ENCODE data around the gene ZNF385A.

ZNF385A gene, protein sequence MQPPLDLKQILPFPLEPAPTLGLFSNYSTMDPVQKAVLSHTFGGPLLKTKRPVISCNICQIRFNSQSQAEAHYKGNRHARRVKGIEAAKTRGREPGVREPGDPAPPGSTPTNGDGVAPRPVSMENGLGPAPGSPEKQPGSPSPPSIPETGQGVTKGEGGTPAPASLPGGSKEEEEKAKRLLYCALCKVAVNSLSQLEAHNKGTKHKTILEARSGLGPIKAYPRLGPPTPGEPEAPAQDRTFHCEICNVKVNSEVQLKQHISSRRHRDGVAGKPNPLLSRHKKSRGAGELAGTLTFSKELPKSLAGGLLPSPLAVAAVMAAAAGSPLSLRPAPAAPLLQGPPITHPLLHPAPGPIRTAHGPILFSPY

GRCh38 chr12:54384591-54385041 lies at the start of gene ZNF385A:
Gene ZNF385A, minus strand, starts transcription at chr12:54384733. Its CDS starts 219 bp downstream, at chr12:54384514.
- no peak for DNase-seq (ENCODE audit: extremely low read depth in 1 of 2, low read depth in 1 of 2)

DNA sequence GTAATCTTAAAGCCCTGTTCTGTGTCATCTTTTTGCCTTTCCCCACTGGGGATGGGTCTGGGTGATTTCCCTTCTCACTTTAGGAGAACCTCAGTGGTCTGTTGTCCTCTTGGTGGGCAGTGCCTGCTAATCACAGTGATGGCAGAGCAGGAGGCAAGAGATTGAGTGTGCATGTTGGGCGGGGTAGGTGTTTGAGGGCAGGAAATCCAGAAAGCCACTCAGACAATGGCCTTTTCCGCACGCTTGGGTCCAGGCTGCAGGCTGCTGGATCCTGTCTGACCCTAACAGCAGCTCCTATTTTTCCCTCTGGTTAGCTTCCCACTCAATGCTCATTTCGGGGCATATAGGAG lies 48.3 kb upstream of the ZNF385A start:
- DNase-seq (ENCODE audit: extremely low read depth in 1 of 2, low read depth in 1 of 2), result no peak

DNA sequence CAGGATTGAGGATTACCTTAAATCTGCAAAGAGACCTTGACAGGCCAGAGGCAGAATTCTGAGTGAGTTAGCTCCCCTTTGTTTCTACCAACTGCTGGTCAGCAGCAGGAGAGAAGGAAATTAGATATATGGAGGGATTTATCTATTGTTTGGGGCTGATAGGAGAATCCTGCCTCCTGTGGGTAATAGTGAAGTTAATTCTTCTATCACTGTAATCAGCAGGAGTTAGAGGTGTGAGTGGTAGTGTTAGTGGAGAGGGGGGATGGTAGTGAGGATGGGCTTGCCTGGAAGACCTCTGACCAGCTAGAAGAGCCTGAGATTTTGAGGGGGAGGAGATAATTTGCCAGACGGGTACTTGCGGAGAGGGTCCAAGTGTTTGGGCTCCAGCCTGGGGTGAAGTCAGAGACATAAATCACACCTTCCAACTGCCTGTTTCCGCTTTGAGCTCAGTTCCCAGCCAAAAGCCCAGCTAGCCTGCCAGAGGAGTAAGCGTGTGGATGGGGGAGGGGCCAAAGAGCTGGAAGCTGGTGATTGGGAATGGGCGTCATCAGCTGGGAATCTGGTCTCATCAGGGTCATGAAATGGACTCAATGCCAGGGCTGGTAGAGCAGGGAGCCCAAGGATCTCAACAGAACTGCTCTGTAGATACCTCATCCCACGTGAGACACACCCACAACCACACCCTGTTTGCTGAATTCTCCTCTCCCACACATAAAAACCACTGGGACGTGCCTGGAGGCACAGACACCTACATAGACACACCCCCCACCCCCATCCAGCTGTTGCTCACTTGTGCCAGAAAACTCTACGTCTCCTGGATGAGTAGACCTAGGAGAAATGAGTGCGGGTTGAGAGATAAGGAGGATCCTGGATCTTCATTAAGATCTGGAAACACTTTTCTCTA lies 47.6 kb upstream of the ZNF385A start:
- DNase-seq (ENCODE audit: extremely low read depth in 1 of 2, low read depth in 1 of 2), result no peak

DNA sequence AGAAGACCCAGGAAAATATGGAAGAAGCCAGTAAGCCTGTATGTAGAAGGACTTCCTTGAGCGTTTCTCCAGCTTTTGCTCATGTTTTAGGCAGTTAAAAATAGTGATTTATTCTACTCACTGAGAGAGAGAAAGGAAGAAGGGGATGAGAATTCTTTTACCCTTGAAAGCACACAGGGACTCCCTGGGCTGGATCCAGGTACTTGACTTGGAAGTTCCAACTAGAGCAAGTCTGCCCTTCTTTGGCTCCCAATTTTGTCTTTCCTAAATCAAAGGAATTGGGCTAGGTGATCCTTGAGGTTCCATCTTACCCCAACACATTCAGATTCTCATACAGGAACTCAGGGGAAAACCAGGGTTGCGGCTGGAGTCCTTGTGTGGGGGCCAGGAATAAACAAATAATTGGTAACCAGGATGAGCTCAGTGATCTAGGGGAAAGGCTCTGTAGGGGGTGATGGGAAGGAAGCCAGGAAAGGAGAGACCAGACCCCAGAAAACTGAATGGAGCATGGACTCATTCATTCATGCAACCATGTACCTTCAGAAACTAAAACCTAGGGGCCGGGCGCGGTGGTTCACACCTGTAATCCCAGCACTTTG lies 46.0 kb upstream of the ZNF385A start:
- DNase-seq (ENCODE audit: extremely low read depth in 1 of 2, low read depth in 1 of 2), result no peak

- DNase-seq (ENCODE audit: extremely low read depth in 1 of 2, low read depth in 1 of 2), result no peak
Observed at GRCh38 chr12:54429014-54429471, 44.5 kb upstream of the ZNF385A start.

DNA sequence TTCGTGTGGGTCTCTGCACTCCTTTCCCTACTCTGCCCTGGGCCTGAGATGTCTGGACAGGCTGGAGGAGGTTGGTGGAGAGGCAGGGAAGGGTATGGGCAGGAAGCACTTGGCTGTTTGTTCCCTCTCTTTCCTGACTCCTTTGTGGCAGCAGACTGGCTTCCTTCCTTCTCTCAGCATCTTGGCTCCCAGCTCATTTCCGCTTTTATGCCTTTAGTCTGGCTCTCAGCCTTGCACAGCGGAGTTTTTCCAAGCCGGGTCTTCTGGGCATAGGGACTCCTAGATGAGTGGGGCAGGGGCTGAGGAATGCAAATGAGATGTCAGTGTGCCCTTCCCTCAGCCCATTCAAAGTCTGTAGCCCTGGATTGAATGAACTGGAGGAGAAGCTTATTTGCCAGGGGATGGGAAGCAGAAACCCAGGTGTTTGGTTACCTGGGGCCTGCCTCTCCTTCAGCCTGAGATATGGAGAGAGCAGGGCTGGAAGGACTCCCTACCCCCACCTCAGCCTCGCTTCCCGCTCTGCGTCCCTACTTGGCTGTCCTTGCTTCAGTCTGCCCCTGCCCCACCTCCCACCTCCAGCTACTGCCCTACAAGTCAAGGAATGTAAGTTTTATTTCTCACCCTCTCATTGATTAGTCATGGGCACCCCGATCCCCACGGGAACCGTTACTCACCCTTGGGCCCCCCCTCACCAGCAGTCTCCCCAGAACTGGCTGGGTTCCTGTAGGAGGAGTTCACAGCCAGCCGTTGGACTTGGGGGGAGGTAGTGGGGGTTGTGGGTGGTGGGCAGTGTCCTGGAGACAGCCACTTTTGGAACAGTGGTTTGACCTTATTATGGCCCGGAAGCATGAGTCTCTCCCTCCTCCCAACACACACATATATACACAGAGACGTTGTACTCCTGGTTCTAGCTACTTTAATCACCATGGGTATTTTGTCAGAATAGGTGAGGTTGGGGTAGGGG lies 43.8 kb upstream of the ZNF385A start:
- no peak for DNase-seq (ENCODE audit: extremely low read depth in 1 of 2, low read depth in 1 of 2)

GRCh38 chr12:54427106-54427505 lies 42.6 kb upstream of the ZNF385A start:
- DNase-seq (ENCODE audit: extremely low read depth in 1 of 2, low read depth in 1 of 2), result no peak

DNA sequence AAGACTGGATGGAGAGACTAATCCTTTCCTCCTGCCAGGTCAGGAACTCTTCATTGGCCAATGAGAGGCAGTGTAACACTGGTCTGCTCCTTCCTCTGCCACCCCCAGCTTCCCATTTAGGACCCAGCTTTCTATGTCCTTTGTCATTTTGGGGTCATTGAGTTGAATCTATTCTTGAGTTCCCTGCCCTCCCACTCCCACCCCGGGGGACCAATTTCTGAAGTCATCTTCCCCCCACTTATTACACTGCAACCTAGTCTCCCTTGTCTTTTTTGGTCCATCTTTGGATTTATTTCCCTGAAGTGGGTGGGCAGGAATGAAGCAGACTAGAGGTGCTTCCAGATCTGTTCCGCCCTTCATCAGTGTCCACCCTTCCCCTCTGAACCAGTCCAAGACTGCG lies 42.2 kb upstream of the ZNF385A start:
- DNase-seq (ENCODE audit: extremely low read depth in 1 of 2, low read depth in 1 of 2), result no peak

- no peak for DNase-seq (ENCODE audit: extremely low read depth in 1 of 2, low read depth in 1 of 2)
Observed at GRCh38 chr12:54425702-54426101, 41.2 kb upstream of the ZNF385A start.

DNA sequence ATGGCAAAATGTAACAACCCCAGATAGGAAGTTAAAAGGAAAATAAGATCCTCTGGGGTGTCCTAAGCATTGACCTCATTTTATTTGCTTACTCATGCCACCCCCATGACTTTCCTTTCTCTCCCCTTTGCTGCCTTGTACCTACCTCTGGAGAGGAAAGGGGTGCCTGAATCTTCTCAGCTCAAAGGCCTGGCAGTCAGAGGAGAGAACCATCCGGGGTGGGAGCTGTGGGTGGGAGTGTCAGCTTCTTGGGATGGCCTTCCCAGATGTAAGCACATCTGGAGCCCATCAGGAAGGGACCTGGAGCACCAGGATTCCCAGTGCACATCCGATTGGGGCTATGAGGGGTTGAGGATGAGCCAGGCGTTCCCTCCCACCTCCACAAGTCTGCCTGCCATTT lies 39.7 kb upstream of the ZNF385A start:
- DNase-seq (ENCODE audit: extremely low read depth in 1 of 2, low read depth in 1 of 2), result no peak

DNA sequence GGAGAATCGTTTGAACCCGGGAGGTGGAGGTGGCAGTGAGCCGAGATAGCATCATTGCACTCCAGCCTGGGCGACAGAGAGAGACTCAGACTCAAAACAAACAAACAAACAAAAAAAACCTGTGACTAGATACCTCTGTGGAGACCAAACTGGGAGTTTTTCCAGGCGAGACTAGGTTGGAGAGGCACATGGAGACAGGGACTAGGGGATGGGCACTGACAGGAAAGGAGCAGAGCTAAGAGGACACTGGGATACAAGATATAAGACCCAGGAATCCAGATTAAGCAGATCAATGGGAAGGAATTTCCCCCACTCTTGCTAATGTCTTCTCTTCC lies 39.2 kb upstream of the ZNF385A start:
- DNase-seq (ENCODE audit: extremely low read depth in 1 of 2, low read depth in 1 of 2), result no peak

- DNase-seq (ENCODE audit: extremely low read depth in 1 of 2, low read depth in 1 of 2), result no peak
Observed at GRCh38 chr12:54421879-54422250, 37.3 kb upstream of the ZNF385A start.

DNA sequence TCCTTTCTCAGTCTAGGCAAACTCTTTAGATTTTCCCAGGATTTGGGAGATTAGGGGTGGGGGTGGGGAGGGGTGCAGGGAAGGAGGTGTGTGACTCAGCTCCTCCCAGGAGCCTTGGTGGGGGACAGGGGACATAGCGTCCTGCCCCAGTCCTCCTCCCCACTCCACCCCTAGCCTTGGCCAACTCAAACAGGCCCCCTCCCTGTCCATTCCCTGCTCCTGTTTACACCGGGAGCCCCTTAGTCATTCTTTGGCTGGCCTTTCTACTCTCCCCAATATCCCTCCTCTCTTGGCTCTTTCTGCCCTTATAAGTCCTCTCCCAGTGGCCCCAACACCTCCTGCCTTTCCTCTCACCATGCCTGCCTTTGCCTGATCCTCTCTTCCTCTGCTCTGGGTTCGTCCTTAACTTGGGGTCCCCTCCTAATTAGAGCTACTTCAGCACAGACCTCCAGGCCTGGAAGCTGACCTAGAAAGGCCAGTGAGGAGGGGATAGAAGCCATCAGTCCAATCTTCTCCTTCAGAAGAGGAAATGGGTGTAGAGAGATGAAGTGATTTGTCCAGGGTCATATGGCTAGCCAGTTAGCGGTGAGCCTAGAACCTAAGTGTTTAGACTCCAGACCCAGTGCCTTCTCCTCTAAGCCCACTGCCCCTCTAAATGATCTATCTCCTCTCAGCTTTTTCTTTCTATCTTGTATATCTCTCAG lies 36.8 kb upstream of the ZNF385A start:
- DNase-seq (ENCODE audit: extremely low read depth in 1 of 2, low read depth in 1 of 2), result no peak

GRCh38 chr12:54420766-54421144 lies 36.2 kb upstream of the ZNF385A start:
- no peak for DNase-seq (ENCODE audit: extremely low read depth in 1 of 2, low read depth in 1 of 2)

GRCh38 chr12:54419088-54419887 lies 34.8 kb upstream of the ZNF385A start, which contains the start of gene ITGA5:
Gene ITGA5, minus strand, starts transcription at chr12:54419266. Its CDS starts 68 bp downstream, at chr12:54419198.
- DNase-seq (ENCODE audit: extremely low read depth in 1 of 2, low read depth in 1 of 2), result no peak

- no peak for DNase-seq (ENCODE audit: extremely low read depth in 1 of 2, low read depth in 1 of 2)
Observed at GRCh38 chr12:54418441-54419087, 34.0 kb upstream of the ZNF385A start.

DNA sequence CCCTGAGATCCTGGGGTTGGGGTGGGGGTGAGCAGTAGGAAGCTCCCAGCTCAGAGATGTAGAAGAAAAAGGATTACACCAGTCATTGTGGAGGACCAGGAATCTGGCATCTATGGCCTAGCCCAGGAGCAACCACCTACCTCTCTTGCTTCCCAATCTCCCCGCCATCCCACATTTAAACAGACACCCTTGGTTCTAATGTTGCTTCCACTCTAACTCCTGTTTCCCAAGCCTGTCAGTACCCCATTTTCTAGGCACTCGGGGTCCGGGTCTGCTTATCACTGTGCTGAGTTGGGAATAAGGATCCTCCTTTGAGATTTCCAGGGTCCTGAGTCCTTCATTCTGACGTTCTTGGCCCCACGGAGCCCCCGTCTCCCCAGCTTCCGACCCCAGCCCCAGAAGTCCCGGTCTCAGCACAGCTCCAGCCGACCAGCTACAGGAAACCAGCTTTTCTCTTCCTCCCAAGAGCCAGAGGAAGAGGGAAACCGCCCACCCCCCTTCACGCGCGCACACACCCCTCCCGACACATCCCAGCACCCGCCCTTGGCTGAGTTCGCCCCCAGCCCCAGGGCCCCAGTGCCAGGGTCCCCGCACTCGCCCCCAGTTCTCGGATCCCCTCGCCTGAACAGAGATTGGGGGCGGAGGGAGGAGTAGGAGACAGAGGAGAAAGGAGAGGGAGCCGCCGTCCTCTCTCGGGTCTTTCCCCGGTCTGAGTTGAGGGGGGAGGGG lies 33.3 kb upstream of the ZNF385A start:
- no peak for DNase-seq (ENCODE audit: extremely low read depth in 1 of 2, low read depth in 1 of 2)
